Heart left ventricle (tissue), 16 donors: Measurements from ENCODE around the gene ASB6. TPM values are rescaled to one million over a fixed set of nuclear protein-coding genes. Genes with fewer than 3 reads are reported as not detected.
A peak's percentile ranks its signal among the peaks of the same experiment; 100 is the strongest.

Experiments used
- ATAC-seq, 4 donors: fragments of 200-7000 bp; cut with Tn5 transposase; one replicate each; pipeline ENCODE4 v1.9.1; 2020 to 2022; ENCODE audit warnings: moderate library complexity in 4 of 4, mild to moderate bottlenecking in 3 of 4, moderate number of reproducible peaks in 1 of 4
- DNase-seq, 5 donors: peaks; one replicate each; pipeline ENCODE4 v3.0.0-alpha.2; 2020
- H3K27ac ChIP-seq, 12 donors: fragments of 200-600 bp; sonication (generic) in 4 of 12; one replicate each; pipeline versions ENCODE4 v1.5.0 to v1.8.0; 2016 to 2022; ENCODE audit warnings: mild to moderate bottlenecking in 2 of 12
- H3K27me3 ChIP-seq, 9 donors: fragments of 200-600 bp; sonication (generic) in 2 of 9; one replicate each; pipeline versions ENCODE4 v1.5.1 to v1.8.0; 2016 to 2022; ENCODE audit warnings: mild to moderate bottlenecking in 3 of 9
- H3K36me3 ChIP-seq, 9 donors: fragments of 200-600 bp; sonication (generic) in 2 of 9; one replicate each; pipeline versions ENCODE4 v1.5.0 to v1.8.0; 2018 to 2022; ENCODE audit warnings: mild to moderate bottlenecking in 2 of 9
- H3K4me1 ChIP-seq, 12 donors: fragments of 200-600 bp; sonication (generic) in 4 of 12; one replicate each; pipeline versions ENCODE4 v1.5.0 to v1.8.0; 2016 to 2022; ENCODE audit warnings: mild to moderate bottlenecking in 3 of 12
- H3K4me3 ChIP-seq, 12 donors: fragments of 200-600 bp; sonication (generic) in 4 of 12; one replicate each; pipeline versions ENCODE4 v1.5.0 to v1.8.0; 2017 to 2022; ENCODE audit warnings: mild to moderate bottlenecking in 9 of 12, moderate library complexity in 4 of 12
- H3K9me3 ChIP-seq, 12 donors: fragments of 200-600 bp; sonication (generic) in 4 of 12; one replicate each; pipeline versions ENCODE4 v1.5.0 to v1.8.0; 2016 to 2022; ENCODE audit warnings: mild to moderate bottlenecking in 1 of 12
- POLR2A ChIP-seq, 2 donors: fragments of 450-650 bp; IDR thresholded peaks; one replicate each; pipeline ENCODE4 v1.6.1; 2017; ENCODE audit warnings: antibody characterized with exemption in 2 of 2, mild to moderate bottlenecking in 2 of 2, moderate library complexity in 2 of 2
- WGBS, 4 donors: extraction: QIAGEN DNeasy Blood & Tissue Kit in 2 of 4; methylation state at CpG; one replicate each; pipeline versions ENCODE4 v1.1.5 to v1.1.7; 2013 to 2018; 5-methylcytosine and 5-hydroxymethylcytosine counted together
- intact Hi-C, 10 donors: fragments of 100-400 bp; cut with DNase I; formaldehyde crosslinking; loops; one replicate each; pipeline versions ENCODE4 v1.11.1 to v1.14.2; 2022
- polyA plus RNA-seq, 2 donors: library from polyadenylated mRNA; stranded (reverse); fragments of 200-250 nt; gene quantifications; one replicate each; pipeline ENCODE4 v1.2.3, GENCODE V29; 2013
- total RNA-seq, 9 donors: library from RNA; depleted of rRNA in 2 of 9; stranded (reverse); fragments of >200 nt in 2 of 9; fragmentation: NEBNext Ultra II Directional in 3 of 9; extraction: Animal tissue kit (Norgen Biotek cat#: 25700) in 3 of 9; gene quantifications; one replicate each; pipeline versions ENCODE4 v1.1.0 to v1.2.4, GENCODE V29; 2016 to 2023
- TF ChIP-seq, protein P1 (sequence below), 12 donors: fragments of 200-600 bp; sonication (generic) in 4 of 12; IDR thresholded peaks; one replicate each; pipeline versions ENCODE4 v1.5.0 to v1.8.0; 2018 to 2022; ENCODE audit warnings: antibody characterized with exemption in 12 of 12, mild to moderate bottlenecking in 5 of 12
- donor health status: ischemic (EF 13 %, LVEDD 7.1; RV severe dilation, severe dysfunction).
- donor health status: healthy with polysubstance abuse.
- donor health status: DM: no; HTN: yes; CAD: no.
- donor health status: DM: no; HTN: no; CAD: no.
- donor health status: ischemic (EF 25% LVEDD 6.9; RV normal size, moderate dysfunction).
- donor health status: ischemic (EF 25% LVEDD 5.7; RV mildly dilated, moderate dysfunction).
- donor health status: healthy.
- donor health status: DM: yes; HTN: yes; CAD: no.
- donor health status: ischemic (EF 35%, LVEDD 5.7; RV mildly dilated, moderate dysfunction).
- donor health status: nonischemic (EF 11% LVEDD 7.7; RV severe dilation, severe dysfunction).
- donor health status: DM: yes; HTN: yes; CAD: no.
- donor health status: PGD.
- donor health status: ischemic (EF 29% LVEDD 5.4; RV normal size, mild dysfunction).
- donor health status: nonischemic (EF 23%, LVEDD 6.1; RV moderate dilation, normal function).

The ASB6 gene
- total and polyA plus RNA-seq, 11 donors = 7.5 to 22.5 (median 10.3) TPM

DNA sequence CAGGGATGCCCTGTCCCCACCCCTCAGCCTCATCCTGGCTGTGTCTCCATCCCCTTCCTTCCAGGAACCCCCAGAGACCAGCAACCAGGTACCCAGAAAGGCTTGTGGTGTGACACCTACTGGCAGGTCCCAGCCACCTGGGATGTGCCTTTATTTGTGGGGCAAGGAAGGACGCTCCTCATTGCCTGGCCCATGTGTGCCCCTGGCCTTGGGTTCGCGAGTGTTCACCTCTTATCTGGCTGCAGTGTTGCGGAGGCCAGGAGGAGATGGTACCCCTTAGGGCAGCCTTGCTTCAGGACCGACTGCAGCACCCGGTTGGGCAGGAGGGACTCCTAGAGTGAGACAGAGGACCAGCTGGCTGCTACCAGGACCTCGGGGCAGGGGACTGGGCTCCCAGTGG, 29.8 kb downstream of the ASB6 start:
- intact Hi-C loops = loop anchor here in 2 of 10 donors (2.0 to 10.0 kb wide), 3 partner anchors 437 to 481 kb away; partner anchors contain the start of gene IER5L (in 1 of the 2)
- peaks cover 0 to 38% (median 31%) of the 10 kb centered on the region in 12 donors for H3K4me1 ChIP-seq
- ATAC-seq = no peak
- no peaks in the 10 kb centered on the region for H3K36me3 ChIP-seq
- DNase-seq = no peak
- no peak for TF ChIP-seq POLR2A (IDR thresholded peaks at IDR 0.05)
- TF ChIP-seq, protein P1, sequence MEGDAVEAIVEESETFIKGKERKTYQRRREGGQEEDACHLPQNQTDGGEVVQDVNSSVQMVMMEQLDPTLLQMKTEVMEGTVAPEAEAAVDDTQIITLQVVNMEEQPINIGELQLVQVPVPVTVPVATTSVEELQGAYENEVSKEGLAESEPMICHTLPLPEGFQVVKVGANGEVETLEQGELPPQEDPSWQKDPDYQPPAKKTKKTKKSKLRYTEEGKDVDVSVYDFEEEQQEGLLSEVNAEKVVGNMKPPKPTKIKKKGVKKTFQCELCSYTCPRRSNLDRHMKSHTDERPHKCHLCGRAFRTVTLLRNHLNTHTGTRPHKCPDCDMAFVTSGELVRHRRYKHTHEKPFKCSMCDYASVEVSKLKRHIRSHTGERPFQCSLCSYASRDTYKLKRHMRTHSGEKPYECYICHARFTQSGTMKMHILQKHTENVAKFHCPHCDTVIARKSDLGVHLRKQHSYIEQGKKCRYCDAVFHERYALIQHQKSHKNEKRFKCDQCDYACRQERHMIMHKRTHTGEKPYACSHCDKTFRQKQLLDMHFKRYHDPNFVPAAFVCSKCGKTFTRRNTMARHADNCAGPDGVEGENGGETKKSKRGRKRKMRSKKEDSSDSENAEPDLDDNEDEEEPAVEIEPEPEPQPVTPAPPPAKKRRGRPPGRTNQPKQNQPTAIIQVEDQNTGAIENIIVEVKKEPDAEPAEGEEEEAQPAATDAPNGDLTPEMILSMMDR (IDR thresholded peaks at IDR 0.05) = no peak
- no peaks in the 10 kb centered on the region for H3K27me3 ChIP-seq
- H3K9me3 ChIP-seq = no peaks in the 10 kb centered on the region
- WGBS, 4 donors = 76 to 82% (median 81%) methylated on average over 6 to 7 of the region's 7 CpGs
- H3K4me3 ChIP-seq = no peak overlapping the region
- H3K27ac ChIP-seq = no peak overlapping the region

DNA sequence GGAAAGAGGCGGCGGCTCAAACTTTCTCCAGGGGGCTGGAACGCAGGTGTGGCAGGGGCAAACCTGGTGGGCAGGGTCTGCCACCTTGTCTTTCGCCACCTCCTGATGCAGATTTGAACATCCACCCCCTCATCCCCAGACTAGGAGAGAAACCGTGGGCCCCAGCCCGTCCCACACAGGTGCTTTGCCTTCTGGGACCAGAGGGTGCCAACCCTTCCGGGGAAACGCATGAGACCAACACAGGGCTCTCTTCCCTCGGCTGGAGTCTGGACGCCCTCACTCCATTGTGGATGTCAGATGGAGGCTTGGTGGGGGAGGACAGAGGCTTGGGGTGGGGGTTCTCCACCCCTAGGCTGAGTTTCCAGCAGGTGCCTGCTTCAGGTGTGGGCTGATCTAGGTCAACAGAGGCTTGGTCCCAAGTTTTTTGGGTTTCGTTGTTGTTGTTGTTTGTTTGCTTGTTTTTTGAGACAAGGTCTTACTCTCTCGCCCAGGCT, 30.6 kb downstream of the ASB6 start:
- Histone ChIP-seq H3K4me1 (peaks cover 0 to 43% (median 39%) of the 10 kb centered on the region in 12 donors), H3K36me3 (no peaks in the 10 kb centered on the region), H3K4me3 (peak overlapping the region in 10 of 12 donors; percentile 50 to 74 (median 68)), H3K9me3 (no peaks in the 10 kb centered on the region), H3K27me3 (no peaks in the 10 kb centered on the region), H3K27ac (peak overlapping the region in 4 of 12 donors; percentile 90 to 98 (median 92))
- no peak for DNase-seq
- ATAC-seq = no peak
- intact Hi-C loops = loop anchor here in 8 of 10 donors (1.0 to 10.0 kb wide), 7 partner anchors 115 to 481 kb away; partner anchors contain the start of gene IER5L (in 1 of the 8)
- TF ChIP-seq, protein P1 (IDR thresholded peaks at IDR 0.05) = no peak
- TF ChIP-seq POLR2A (IDR thresholded peaks at IDR 0.05) = no peak
- WGBS, 4 donors = 23 to 37% (median 31%) methylated on average over 11 to 12 of the region's 12 CpGs

DNA sequence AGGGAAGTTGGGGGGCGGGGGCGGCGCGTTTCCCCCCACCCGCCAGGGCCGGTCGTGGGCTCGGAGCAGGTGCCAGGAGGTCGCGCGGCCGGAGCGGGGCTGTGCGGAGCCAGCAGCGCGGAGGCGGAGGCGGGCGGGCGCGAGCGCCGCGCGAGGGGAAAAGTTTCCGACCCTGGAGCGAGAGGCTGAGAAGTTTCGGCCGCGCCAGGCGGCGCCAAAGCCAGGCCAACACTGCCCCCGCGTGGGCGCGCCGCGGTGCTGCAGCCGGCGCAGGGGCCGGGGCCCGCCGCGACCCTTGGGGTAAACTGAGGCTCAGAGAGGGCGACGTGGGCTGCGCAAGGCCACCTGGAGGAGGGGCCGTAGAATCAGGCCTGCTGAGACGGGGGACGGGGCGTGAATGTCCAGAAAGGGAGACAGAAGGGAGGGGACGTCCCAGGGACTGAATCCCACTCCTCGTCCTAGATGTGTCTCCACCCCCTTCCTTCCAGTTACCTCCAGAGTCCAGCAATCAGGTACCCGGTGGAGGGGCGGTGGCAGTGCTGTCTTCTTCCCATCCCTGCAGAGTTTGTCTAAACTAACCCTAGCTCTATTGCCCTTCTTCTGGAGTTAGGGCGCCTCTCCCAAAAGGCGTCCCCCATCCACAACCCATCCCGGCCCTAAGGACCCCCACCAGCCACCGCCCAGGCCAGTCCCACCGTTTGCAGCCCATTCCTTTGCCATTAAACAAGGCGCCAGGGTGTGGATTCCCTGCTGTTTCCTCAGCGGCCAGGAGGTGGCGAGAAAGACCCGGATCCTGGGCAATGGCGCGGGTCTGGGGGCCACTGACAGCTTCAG, 31.3 kb downstream of the ASB6 start:
- WGBS, 4 donors = 0 to 1% (median 0%) methylated on average over 38 to 66 of the region's 66 CpGs
- intact Hi-C loops = loop anchor here (1.0 to 10.0 kb wide), 9 partner anchors 114 to 480 kb away; partner anchors contain the start of gene IER5L (in 1 of the 10)
- TF ChIP-seq, protein P1 (IDR thresholded peaks at IDR 0.05) = peak; percentile 66 to 98 (median 91)
- TF ChIP-seq POLR2A (IDR thresholded peaks at IDR 0.05) = peak in 1 of 2 donors; percentile 41
- ATAC-seq (peak in 3 of 4 donors; percentile 12 to 66 (median 54)), DNase-seq (peak; percentile 82 to 92 (median 84))
- no peaks in the 10 kb centered on the region for H3K36me3 ChIP-seq
- peak overlapping the region; percentile 44 to 74 (median 66) for H3K4me3 ChIP-seq
- H3K27me3 ChIP-seq = no peaks in the 10 kb centered on the region
- peaks cover 0 to 47% (median 39%) of the 10 kb centered on the region in 12 donors for H3K4me1 ChIP-seq
- peak overlapping the region; percentile 29 to 98 (median 90) for H3K27ac ChIP-seq
- H3K9me3 ChIP-seq = no peaks in the 10 kb centered on the region

DNA sequence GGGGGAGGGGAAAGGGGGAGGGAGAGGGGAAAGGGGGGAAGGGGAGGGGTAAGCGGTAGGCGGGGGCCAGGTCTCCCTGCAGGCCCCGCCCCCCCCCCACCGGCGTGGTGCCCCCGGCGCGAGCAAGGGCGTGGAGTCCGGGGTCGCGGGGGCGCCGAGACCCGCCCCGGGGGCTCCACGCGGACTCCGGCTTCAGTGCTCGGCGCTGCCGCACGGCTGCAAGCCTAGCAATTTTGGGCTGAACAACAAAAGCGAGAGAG, 31.8 kb downstream of the ASB6 start:
- H3K27ac ChIP-seq = peak overlapping the region; percentile 29 to 98 (median 90)
- DNase-seq (peak in 1 of 5 donors; percentile 49), ATAC-seq (peak in 1 of 4 donors; percentile 1)
- intact Hi-C loops = loop anchor here (1.0 to 10.0 kb wide), 8 partner anchors 113 to 479 kb away; partner anchors contain the start of gene IER5L (in 1 of the 10)
- no peaks in the 10 kb centered on the region for H3K27me3 ChIP-seq
- no peaks in the 10 kb centered on the region for H3K36me3 ChIP-seq
- TF ChIP-seq, protein P1 (IDR thresholded peaks at IDR 0.05) = no peak
- TF ChIP-seq POLR2A (IDR thresholded peaks at IDR 0.05) = no peak
- WGBS, 4 donors = 0 to 1% (median 0%) methylated on average over 22 to 24 of the region's 24 CpGs; no CpG with 5 or more reads in 1 of the 4 donors
- no peaks in the 10 kb centered on the region for H3K9me3 ChIP-seq
- H3K4me1 ChIP-seq = peaks cover 0 to 47% (median 39%) of the 10 kb centered on the region in 12 donors
- peak overlapping the region; percentile 44 to 74 (median 66) for H3K4me3 ChIP-seq
